ENCODE measurements around the gene ZNF224.
"Not testable (repeated sequence)": the region's sequence is repeated elsewhere in the genome, so short reads cannot be mapped to it uniquely, and the experiment has no call there.

The ZNF224 gene

GRCh38 chr19:44121162-44121561 is 27.0 kb downstream of the ZNF224 start:
- in situ Hi-C loops (cut with HindIII; ENCODE audit: low sequenced_read_pairs) = not testable (repeated sequence)

GRCh38 chr19:44131955-44132354 is 37.8 kb downstream of the ZNF224 start:
- in situ Hi-C loops (cut with HindIII; ENCODE audit: low sequenced_read_pairs) = no loop called here

GRCh38 chr19:44141191-44142058 is 47.3 kb downstream of the ZNF224 start, which contains the start of gene ZNF234:
Gene ZNF234, plus strand, starts transcription at chr19:44141554. Its CDS starts 3,079 bp downstream, at chr19:44144633.
- in situ Hi-C loops (cut with HindIII; ENCODE audit: low sequenced_read_pairs) = no loop called here

GRCh38 chr19:44142059-44142433 is 47.9 kb downstream of the ZNF224 start:
- in situ Hi-C loops (cut with HindIII; ENCODE audit: low sequenced_read_pairs) = no loop called here

GRCh38 chr19:44149776-44150175 is 55.6 kb downstream of the ZNF224 start:
- in situ Hi-C loops (cut with HindIII; ENCODE audit: low sequenced_read_pairs) = no loop called here

GRCh38 chr19:44151491-44151890 is 57.3 kb downstream of the ZNF224 start:
- in situ Hi-C loops (cut with HindIII; ENCODE audit: low sequenced_read_pairs) = no loop called here

- in situ Hi-C loops (cut with HindIII; ENCODE audit: low sequenced_read_pairs) = no loop called here
These were observed 62.3 kb downstream of the ZNF224 start for GRCh38 chr19:44156475-44156874.
